Calu3 (cell line): ENCODE results near the gene BAAT. TPM values are rescaled to one million over a fixed set of nuclear protein-coding genes. Genes with fewer than 3 reads are reported as not detected.
A peak's percentile ranks its signal among the peaks of the same experiment; 100 is the strongest.

ENCODE experiments used
- BruUV-seq: library from RNA; stranded (reverse); fragments of 400-500 nt; replicated peaks from 2 replicates; lab custom pipeline; 2021; lab: Mats Ljungman, UMichigan
- CTCF ChIA-PET: fragments of 300-600 bp; sonication (Branson Sonifier 250); formaldehyde crosslinking; loops from one replicate; lab custom pipeline; 2022; ENCODE audit warnings: antibody characterized with exemption; lab: Charles Lee
- DNase-seq: peaks from one replicate; pipeline ENCODE4 v3.0.0; 2022
- H3K27ac Mint-ChIP-seq: one replicate; pipeline ENCODE4 v1.8.0; 2022; ENCODE audit warnings: mixed read lengths; ENCODE audit not compliant: unreplicated experiment
- H3K27me3 Mint-ChIP-seq: one replicate; pipeline ENCODE4 v1.8.0; 2022; ENCODE audit warnings: mixed read lengths; ENCODE audit not compliant: unreplicated experiment
- H3K36me3 Mint-ChIP-seq: one replicate; pipeline ENCODE4 v1.8.0; 2022; ENCODE audit warnings: mild to moderate bottlenecking, moderate library complexity, mixed read lengths; ENCODE audit not compliant: insufficient read depth, unreplicated experiment
- H3K4me1 Mint-ChIP-seq: one replicate; pipeline ENCODE4 v1.8.0; 2022; ENCODE audit warnings: mild to moderate bottlenecking, low read depth, mixed read lengths; ENCODE audit not compliant: unreplicated experiment
- H3K4me3 Mint-ChIP-seq: one replicate; pipeline ENCODE4 v1.8.0; 2022; ENCODE audit warnings: mild to moderate bottlenecking, low read depth, moderate library complexity, mixed read lengths; ENCODE audit not compliant: unreplicated experiment
- H3K9me3 Mint-ChIP-seq: one replicate; pipeline ENCODE4 v1.8.0; 2022; ENCODE audit warnings: low read depth, mixed read lengths; ENCODE audit not compliant: unreplicated experiment
- intact Hi-C: fragments of 100-400 bp; cut with micrococcal nuclease; formaldehyde crosslinking; loops from one replicate; pipeline ENCODE4 v1.10.0; 2022; ENCODE audit not compliant: unreplicated experiment
- total RNA-seq: library from RNA; stranded (reverse); gene quantifications from 2 replicates; pipeline ENCODE4 v1.2.3, GENCODE V29; 2022
- TF ChIP-seq, protein P1 (sequence below): fragments of 200-600 bp; IDR thresholded peaks from one replicate; pipeline ENCODE4 v1.8.0; 2022; ENCODE audit warnings: antibody characterized with exemption; ENCODE audit not compliant: unreplicated experiment

Gene BAAT
- total RNA-seq, 1 experiment from 2014 or later, result 10.2 TPM

DNA sequence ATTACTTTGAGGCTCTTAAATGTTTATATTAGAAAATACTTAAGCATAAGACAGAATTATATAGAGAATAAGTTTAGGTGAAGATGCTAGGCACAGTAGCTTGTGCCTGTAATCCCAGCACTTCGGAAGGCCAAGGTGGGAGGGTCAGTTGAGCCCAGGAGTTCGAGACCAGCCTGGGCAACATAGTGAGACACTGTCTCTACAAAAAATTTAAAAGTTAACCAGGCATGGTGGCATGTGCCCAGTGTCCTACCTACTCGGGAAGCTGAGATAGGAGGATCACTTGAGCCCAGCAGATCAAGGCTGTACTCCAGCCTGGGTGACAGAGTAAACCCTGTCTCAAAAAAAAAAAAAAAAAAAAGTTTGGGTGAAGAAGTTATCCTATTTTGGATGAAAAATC, 61.7 kb downstream of the BAAT start:
- H3K4me1 Mint-ChIP-seq, result peaks cover 34% of the 10 kb centered on the region
- no TSS peak for BruUV-seq
- TF ChIP-seq, protein P1, sequence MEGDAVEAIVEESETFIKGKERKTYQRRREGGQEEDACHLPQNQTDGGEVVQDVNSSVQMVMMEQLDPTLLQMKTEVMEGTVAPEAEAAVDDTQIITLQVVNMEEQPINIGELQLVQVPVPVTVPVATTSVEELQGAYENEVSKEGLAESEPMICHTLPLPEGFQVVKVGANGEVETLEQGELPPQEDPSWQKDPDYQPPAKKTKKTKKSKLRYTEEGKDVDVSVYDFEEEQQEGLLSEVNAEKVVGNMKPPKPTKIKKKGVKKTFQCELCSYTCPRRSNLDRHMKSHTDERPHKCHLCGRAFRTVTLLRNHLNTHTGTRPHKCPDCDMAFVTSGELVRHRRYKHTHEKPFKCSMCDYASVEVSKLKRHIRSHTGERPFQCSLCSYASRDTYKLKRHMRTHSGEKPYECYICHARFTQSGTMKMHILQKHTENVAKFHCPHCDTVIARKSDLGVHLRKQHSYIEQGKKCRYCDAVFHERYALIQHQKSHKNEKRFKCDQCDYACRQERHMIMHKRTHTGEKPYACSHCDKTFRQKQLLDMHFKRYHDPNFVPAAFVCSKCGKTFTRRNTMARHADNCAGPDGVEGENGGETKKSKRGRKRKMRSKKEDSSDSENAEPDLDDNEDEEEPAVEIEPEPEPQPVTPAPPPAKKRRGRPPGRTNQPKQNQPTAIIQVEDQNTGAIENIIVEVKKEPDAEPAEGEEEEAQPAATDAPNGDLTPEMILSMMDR, result no peak
- no peak overlapping the region for H3K4me3 Mint-ChIP-seq
- CTCF ChIA-PET, result no interaction called here
- no peaks in the 10 kb centered on the region for H3K36me3 Mint-ChIP-seq
- DNase-seq, result no peak
- no peaks in the 10 kb centered on the region for H3K27me3 Mint-ChIP-seq
- intact Hi-C loops, result no loop called here
- H3K9me3 Mint-ChIP-seq, result peaks cover 3% of the 10 kb centered on the region
- peak overlapping the region; percentile 52 for H3K27ac Mint-ChIP-seq

GRCh38 chr9:101317735-101318134, 67.1 kb downstream of the BAAT start:
- intact Hi-C loops, result loop anchor here (5.0 kb wide), 1 partner anchor 130 kb away; no protein-coding TSS in a partner anchor
- no TSS peak for BruUV-seq
- no peaks in the 10 kb centered on the region for H3K36me3 Mint-ChIP-seq
- H3K27me3 Mint-ChIP-seq, result no peaks in the 10 kb centered on the region
- peaks cover 18% of the 10 kb centered on the region for H3K4me1 Mint-ChIP-seq
- H3K4me3 Mint-ChIP-seq, result no peak overlapping the region
- no peak overlapping the region for H3K27ac Mint-ChIP-seq
- no peak for DNase-seq
- H3K9me3 Mint-ChIP-seq, result no peaks in the 10 kb centered on the region
- CTCF ChIA-PET, result no interaction called here
- TF ChIP-seq, protein P1, result no peak

- Mint-ChIP-seq H3K4me3 (no peak overlapping the region), H3K4me1 (peaks cover 18% of the 10 kb centered on the region), H3K36me3 (no peaks in the 10 kb centered on the region), H3K9me3 (no peaks in the 10 kb centered on the region), H3K27ac (peak overlapping the region; percentile 66), H3K27me3 (no peaks in the 10 kb centered on the region)
- no TSS peak for BruUV-seq
- intact Hi-C loops, result loop anchor here (5.0 kb wide), 1 partner anchor 132 kb away; no protein-coding TSS in a partner anchor
- CTCF ChIA-PET, result no interaction called here
- TF ChIP-seq, protein P1, result no peak
- DNase-seq, result no peak
Observed at GRCh38 chr9:101315112-101315450, 69.7 kb downstream of the BAAT start.

DNA sequence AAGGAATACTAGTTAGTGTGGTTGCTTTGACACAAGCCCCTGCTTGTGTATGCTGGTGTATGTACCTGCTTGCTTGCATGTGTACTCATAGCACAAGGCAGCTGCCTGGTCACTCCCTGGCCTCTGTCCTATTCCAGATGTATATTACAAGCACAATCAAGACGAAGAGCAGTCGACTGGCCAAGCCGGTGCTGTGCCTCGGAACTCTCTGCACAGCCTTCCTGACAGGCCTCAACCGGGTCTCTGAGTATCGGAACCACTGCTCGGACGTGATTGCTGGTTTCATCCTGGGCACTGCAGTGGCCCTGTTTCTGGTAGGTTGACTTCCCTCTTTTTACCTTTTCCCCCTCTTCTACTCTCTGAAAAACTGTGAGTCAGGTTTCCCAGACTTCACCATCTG, 72.1 kb downstream of the BAAT start:
- H3K4me3 Mint-ChIP-seq, result no peak overlapping the region
- H3K27me3 Mint-ChIP-seq, result peaks cover 13% of the 10 kb centered on the region
- no TSS peak for BruUV-seq
- no peak for DNase-seq
- no peak overlapping the region for H3K27ac Mint-ChIP-seq
- no peaks in the 10 kb centered on the region for H3K9me3 Mint-ChIP-seq
- CTCF ChIA-PET, result interaction anchor here (1.3 to 1.5 kb wide), 4 partner anchors 76 to 191 kb away, joined by 5 to 7 read pairs (median 6); no protein-coding TSS in a partner anchor
- H3K4me1 Mint-ChIP-seq, result peaks cover 18% of the 10 kb centered on the region
- intact Hi-C loops, result no loop called here
- TF ChIP-seq, protein P1, result no peak
- no peaks in the 10 kb centered on the region for H3K36me3 Mint-ChIP-seq
